Heart right ventricle (tissue), 16 donors: ENCODE measurements around the gene CDH3. TPM values are rescaled to one million over a fixed set of nuclear protein-coding genes. Genes with fewer than 3 reads are reported as not detected.

Source experiments
- ATAC-seq, 8 donors: fragments of 200-7000 bp; cut with Tn5 transposase; one replicate each; pipeline ENCODE4 v1.9.1; 2020; ENCODE audit warnings: mild to moderate bottlenecking in 8 of 8, moderate library complexity in 8 of 8, moderate number of reproducible peaks in 1 of 8
- DNase-seq, 2 donors: peaks; one replicate each; pipeline ENCODE4 v3.0.0-alpha.2; 2020
- H3K27ac ChIP-seq, 10 donors: fragments of 200-600 bp; sonication (generic) in 2 of 10; one replicate each; pipeline versions ENCODE4 v1.5.0 to v1.8.0; 2020 to 2022; ENCODE audit warnings: mild to moderate bottlenecking in 3 of 10
- H3K27me3 ChIP-seq, 7 donors: fragments of 200-600 bp; one replicate each; pipeline ENCODE4 v1.8.0; 2021 to 2022; ENCODE audit warnings: mild to moderate bottlenecking in 2 of 7
- H3K36me3 ChIP-seq, 9 donors: fragments of 200-600 bp; sonication (generic) in 1 of 9; one replicate each; pipeline versions ENCODE4 v1.5.0 to v1.8.0; 2020 to 2022; ENCODE audit warnings: mild to moderate bottlenecking in 2 of 9
- H3K4me1 ChIP-seq, 9 donors: fragments of 200-600 bp; sonication (generic) in 1 of 9; one replicate each; pipeline versions ENCODE4 v1.5.0 to v1.8.0; 2020 to 2022; ENCODE audit warnings: mild to moderate bottlenecking in 4 of 9
- H3K4me3 ChIP-seq, 10 donors: fragments of 200-600 bp; sonication (generic) in 2 of 10; one replicate each; pipeline versions ENCODE4 v1.5.0 to v1.8.0; 2020 to 2022; ENCODE audit warnings: mild to moderate bottlenecking in 7 of 10, moderate library complexity in 2 of 10
- H3K9me3 ChIP-seq, 11 donors: fragments of 200-600 bp in 10 of 11; sonication (generic) in 2 of 11; one replicate each; pipeline versions ENCODE4 v1.5.0 to v1.8.0; 2013 to 2022; ENCODE audit warnings: mild to moderate bottlenecking in 2 of 11, control low read depth in 1 of 11, moderate library complexity in 1 of 11
- WGBS, 2 donors: extraction: QIAGEN DNeasy Blood & Tissue Kit; methylation state at CpG; one replicate each; pipeline ENCODE4 v1.1.7; 2013; ENCODE audit warnings: inconsistent platforms in 1 of 2; 5-methylcytosine and 5-hydroxymethylcytosine counted together
- intact Hi-C, 10 donors: fragments of 100-400 bp; cut with DNase I; formaldehyde crosslinking; loops; one replicate each; pipeline versions ENCODE4 v1.11.1 to v1.14.2; 2022
- polyA plus RNA-seq, 2 donors: library from polyadenylated mRNA; stranded (reverse); fragments of 200-250 nt; gene quantifications; one replicate each; pipeline ENCODE4 v1.2.3, GENCODE V29; 2013
- total RNA-seq, 10 donors: library from RNA; stranded (reverse); fragmentation: NEBNext Ultra II Directional in 3 of 10; extraction: Animal tissue kit (Norgen Biotek cat#: 25700) in 3 of 10; gene quantifications; one replicate each; pipeline versions ENCODE4 v1.2.1 to v1.2.4, GENCODE V29; 2021 to 2023
- TF ChIP-seq, protein P1 (sequence below), 9 donors: fragments of 200-600 bp; sonication (generic) in 2 of 9; IDR thresholded peaks; one replicate each; pipeline versions ENCODE4 v1.5.0 to v1.8.0; 2021 to 2022; ENCODE audit warnings: antibody characterized with exemption in 9 of 9, mild to moderate bottlenecking in 5 of 9, moderate library complexity in 1 of 9
- donor health status: Arrhythmogenic right ventricular cardiomyopathy.
- donor health status: ischemic (EF 13 %, LVEDD 7.1; RV severe dilation, severe dysfunction).
- donor health status: healthy with polysubstance abuse.
- donor health status: DM: no; HTN: yes; CAD: no.
- donor health status: DM: no; HTN: no; CAD: no.
- donor health status: ischemic (EF 25% LVEDD 6.9; RV normal size, moderate dysfunction).
- donor health status: ischemic (EF 25% LVEDD 5.7; RV mildly dilated, moderate dysfunction).
- donor health status: healthy.
- donor health status: DM: yes; HTN: yes; CAD: no.
- donor health status: Ischemic cardiomyopathy.
- donor health status: ischemic (EF 35%, LVEDD 5.7; RV mildly dilated, moderate dysfunction).
- donor health status: nonischemic (EF 11% LVEDD 7.7; RV severe dilation, severe dysfunction).
- donor health status: DM: yes; HTN: yes; CAD: no.
- donor health status: PGD.
- donor health status: ischemic (EF 29% LVEDD 5.4; RV normal size, mild dysfunction).
- donor health status: nonischemic (EF 23%, LVEDD 6.1; RV moderate dilation, normal function).

CDH3 gene
- total and polyA plus RNA-seq, 12 donors = 0.06 to 0.71 (median 0.29) TPM; not detected in 9

DNA sequence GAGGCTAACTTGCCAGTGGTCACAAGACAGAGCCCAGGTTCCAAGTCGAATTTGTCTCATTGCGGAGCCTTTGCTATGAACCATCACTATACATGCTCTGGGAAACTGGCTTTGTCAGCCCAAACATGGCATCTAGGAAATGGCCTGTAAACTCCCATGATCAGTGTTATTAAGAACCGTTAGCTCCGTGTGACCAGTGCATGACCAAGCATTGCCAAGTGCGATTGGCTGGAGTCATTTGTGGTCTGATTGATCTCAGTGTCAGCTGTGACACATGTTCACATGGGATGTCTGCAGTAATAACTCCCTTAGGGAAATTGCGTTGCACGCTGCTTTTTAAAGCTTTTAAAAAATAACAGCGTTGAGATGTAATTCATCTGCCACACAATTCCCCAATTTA, 18.6 kb upstream of the CDH3 start:
- WGBS, 2 donors = 81 to 83% methylated on average over 8 of the region's 8 CpGs
- H3K4me3 ChIP-seq = no peak overlapping the region
- H3K9me3 ChIP-seq = peaks cover 0 to 6% (median 0%) of the 10 kb centered on the region in 11 donors
- no peaks in the 10 kb centered on the region for H3K36me3 ChIP-seq
- peaks cover 0 to 17% (median 0%) of the 10 kb centered on the region in 7 donors for H3K27me3 ChIP-seq
- no peak for ATAC-seq
- H3K4me1 ChIP-seq = no peaks in the 10 kb centered on the region
- intact Hi-C loops = no loop called here
- TF ChIP-seq, protein P1, sequence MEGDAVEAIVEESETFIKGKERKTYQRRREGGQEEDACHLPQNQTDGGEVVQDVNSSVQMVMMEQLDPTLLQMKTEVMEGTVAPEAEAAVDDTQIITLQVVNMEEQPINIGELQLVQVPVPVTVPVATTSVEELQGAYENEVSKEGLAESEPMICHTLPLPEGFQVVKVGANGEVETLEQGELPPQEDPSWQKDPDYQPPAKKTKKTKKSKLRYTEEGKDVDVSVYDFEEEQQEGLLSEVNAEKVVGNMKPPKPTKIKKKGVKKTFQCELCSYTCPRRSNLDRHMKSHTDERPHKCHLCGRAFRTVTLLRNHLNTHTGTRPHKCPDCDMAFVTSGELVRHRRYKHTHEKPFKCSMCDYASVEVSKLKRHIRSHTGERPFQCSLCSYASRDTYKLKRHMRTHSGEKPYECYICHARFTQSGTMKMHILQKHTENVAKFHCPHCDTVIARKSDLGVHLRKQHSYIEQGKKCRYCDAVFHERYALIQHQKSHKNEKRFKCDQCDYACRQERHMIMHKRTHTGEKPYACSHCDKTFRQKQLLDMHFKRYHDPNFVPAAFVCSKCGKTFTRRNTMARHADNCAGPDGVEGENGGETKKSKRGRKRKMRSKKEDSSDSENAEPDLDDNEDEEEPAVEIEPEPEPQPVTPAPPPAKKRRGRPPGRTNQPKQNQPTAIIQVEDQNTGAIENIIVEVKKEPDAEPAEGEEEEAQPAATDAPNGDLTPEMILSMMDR (IDR thresholded peaks at IDR 0.05) = no peak
- no peak for DNase-seq
- no peak overlapping the region for H3K27ac ChIP-seq

DNA sequence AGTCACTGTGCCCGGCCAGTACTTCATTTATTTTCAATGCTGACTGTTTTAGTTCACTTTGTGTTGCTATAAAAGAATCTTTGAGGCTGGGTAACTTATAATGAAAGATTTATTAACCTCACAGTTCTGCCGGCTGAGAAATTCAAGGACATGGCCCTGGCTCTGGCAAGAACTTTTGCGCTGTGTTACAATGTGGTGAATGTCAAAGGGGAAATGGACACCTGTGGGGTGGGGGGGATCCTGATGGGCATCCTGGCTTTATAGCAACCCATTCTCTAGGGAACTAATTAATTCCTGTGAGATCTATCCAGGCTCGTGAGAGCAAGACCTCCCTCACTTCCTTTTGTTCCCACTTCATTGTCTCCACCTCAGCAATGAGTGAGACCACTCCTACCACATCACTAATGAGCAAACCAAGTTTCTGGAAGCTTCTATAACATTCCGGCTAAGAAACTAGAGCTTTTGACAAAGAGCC, 17.1 kb upstream of the CDH3 start:
- intact Hi-C loops = no loop called here
- 55 to 60% methylated on average over 5 of the region's 5 CpGs for WGBS, 2 donors
- Histone ChIP-seq H3K4me1 (no peaks in the 10 kb centered on the region), H3K4me3 (no peak overlapping the region), H3K27me3 (peaks cover 0 to 17% (median 0%) of the 10 kb centered on the region in 7 donors), H3K36me3 (no peaks in the 10 kb centered on the region), H3K9me3 (peaks cover 0 to 5% (median 0%) of the 10 kb centered on the region in 11 donors), H3K27ac (no peak overlapping the region)
- DNase-seq (no peak), ATAC-seq (no peak)
- TF ChIP-seq, protein P1 (IDR thresholded peaks at IDR 0.05) = no peak

DNA sequence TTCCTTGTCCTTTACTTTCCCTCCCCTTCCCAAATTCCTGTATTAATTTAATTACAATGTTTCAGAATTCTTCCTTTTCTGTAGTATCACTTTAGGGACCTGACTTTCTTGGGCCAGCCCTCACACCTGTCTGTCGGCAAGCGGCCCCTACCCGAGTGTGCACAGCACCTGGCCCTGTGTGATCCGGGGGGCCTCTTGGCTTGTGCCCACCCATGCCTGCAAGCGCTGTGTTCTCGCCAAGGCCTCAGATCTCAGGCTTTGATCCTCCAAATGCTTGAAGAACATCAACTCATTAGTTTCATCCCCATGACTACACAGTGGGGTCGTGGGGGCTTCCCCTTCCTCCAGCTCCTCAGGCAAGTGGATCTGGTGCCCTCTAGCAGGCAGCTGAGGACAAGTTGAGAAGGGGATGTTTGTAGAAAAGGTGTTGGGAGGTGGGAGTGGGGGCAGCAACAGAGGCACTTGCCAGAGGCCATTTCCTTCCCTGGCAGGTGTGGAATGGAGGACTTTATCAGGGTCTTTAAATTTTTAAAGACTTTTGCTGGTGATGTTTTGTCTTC, 15.7 kb upstream of the CDH3 start:
- H3K27ac ChIP-seq = no peak overlapping the region
- H3K36me3 ChIP-seq = no peaks in the 10 kb centered on the region
- ATAC-seq (no peak), DNase-seq (no peak)
- TF ChIP-seq, protein P1 (IDR thresholded peaks at IDR 0.05) = no peak
- H3K4me3 ChIP-seq = no peak overlapping the region
- no peaks in the 10 kb centered on the region for H3K4me1 ChIP-seq
- 71 to 72% methylated on average over 7 of the region's 7 CpGs for WGBS, 2 donors
- no peaks in the 10 kb centered on the region for H3K9me3 ChIP-seq
- intact Hi-C loops = no loop called here
- H3K27me3 ChIP-seq = peaks cover 0 to 11% (median 0%) of the 10 kb centered on the region in 7 donors

DNA sequence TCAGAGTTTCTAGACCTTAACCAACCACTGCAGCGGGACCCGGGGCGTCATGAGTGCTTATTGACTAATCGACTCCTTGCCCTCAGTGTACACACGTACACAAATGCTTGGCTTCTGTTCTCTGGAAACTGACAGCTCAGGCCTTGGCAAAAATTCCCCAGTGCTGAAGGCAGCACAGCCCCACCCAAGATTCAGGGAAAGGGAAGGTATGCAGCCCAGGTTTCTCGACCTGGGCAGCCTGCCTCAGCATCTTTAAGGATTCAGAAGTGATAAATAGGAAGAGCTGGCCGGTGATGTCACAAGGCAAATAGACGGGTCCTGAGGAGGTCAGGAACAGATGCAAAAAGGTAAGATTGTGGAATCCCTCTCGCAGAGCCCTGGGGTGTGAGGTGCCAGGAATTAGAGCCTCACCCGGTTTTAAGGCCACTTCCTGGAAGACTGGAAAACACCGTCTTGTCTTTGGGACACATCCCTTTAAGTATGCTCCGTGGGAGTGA, 9.0 kb upstream of the CDH3 start:
- DNase-seq = no peak
- H3K4me3 ChIP-seq = no peak overlapping the region
- H3K27ac ChIP-seq = no peak overlapping the region
- no peak for ATAC-seq
- no peaks in the 10 kb centered on the region for H3K4me1 ChIP-seq
- WGBS, 2 donors = 55 to 57% methylated on average over 12 of the region's 12 CpGs
- peaks cover 0 to 10% (median 4%) of the 10 kb centered on the region in 7 donors for H3K27me3 ChIP-seq
- no peaks in the 10 kb centered on the region for H3K36me3 ChIP-seq
- no peaks in the 10 kb centered on the region for H3K9me3 ChIP-seq
- intact Hi-C loops = no loop called here
- TF ChIP-seq, protein P1 (IDR thresholded peaks at IDR 0.05) = no peak
